ENCODE data around the gene PARVB.
"Not testable (repeated sequence)": the region's sequence is repeated elsewhere in the genome, so short reads cannot be mapped to it uniquely, and the experiment has no call there.

Gene PARVB

GRCh38 chr22:43998679-43999264 lies 25.3 kb upstream of the PARVB start:
- no peak for DNase-seq (ENCODE audit: low spot score)

GRCh38 chr22:43999378-43999777 lies 24.7 kb upstream of the PARVB start:
- no peak for DNase-seq (ENCODE audit: low spot score)

DNA sequence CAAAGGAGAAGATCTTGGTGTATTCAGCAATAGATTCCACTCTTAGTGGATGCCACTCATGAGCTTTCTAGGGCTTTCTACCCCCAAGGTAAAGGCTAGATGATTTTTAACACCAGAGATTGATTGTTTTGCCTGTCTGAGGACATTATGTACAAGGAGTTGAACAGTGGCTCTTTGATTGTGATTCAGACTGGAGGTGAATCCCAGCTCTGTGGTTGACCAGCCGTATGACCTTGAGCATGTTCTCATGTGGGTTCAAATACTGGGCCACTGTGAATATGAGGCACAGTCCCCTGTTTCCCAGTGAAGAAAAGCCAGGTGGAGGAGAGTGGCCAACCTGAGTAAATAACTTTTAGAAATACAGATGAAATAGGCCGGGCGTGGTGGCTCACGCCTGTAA lies 24.0 kb upstream of the PARVB start:
- DNase-seq (ENCODE audit: low spot score), result no peak

- no peak for DNase-seq (ENCODE audit: low spot score)
Observed at GRCh38 chr22:44001521-44001920, 22.6 kb upstream of the PARVB start.

GRCh38 chr22:44002324-44002723 lies 21.8 kb upstream of the PARVB start:
- DNase-seq (ENCODE audit: low spot score), result no peak

GRCh38 chr22:44002997-44003396 lies 21.1 kb upstream of the PARVB start:
- DNase-seq (ENCODE audit: low spot score), result no peak

DNA sequence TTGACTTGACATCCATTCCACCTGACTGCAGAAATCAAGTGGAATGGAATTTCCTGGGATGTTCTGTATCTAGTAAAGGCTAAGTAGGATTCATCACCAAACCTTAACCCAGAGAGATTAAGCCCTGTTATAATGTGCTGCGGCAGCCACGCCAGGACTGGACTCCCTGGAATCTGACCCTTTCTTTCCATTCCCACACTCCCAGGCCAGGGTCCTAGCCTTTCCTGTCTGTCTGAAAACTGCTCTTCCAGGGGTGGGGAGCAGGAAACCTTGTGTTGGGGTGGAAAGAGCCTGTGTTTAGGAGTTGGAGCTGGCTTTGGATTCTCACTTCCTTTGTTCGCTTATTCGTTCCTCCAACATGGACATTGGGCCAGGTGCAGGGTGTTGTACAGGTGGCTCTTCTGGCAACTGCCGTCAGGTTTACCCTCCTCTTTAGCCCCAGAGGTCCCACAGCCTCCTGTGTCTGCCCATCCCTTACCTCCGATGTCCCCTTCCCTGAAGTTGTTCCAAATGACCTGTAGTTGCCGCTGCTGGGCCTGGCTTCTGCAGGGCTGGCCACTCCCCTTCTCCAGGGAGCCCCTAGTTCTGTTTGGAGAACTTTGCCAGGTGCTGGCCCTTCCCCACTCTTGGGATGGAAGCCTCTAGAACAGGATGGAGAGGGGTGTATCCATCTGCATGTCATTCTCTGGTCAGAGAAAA lies 20.5 kb upstream of the PARVB start:
- no peak for DNase-seq (ENCODE audit: low spot score)

GRCh38 chr22:44004104-44004460 lies 20.0 kb upstream of the PARVB start:
- no peak for DNase-seq (ENCODE audit: low spot score)

- no peak for DNase-seq (ENCODE audit: low spot score)
Observed at GRCh38 chr22:44005524-44005923, 18.6 kb upstream of the PARVB start.

- DNase-seq (ENCODE audit: low spot score), result no peak
Observed at GRCh38 chr22:44012162-44012561, 11.9 kb upstream of the PARVB start.

DNA sequence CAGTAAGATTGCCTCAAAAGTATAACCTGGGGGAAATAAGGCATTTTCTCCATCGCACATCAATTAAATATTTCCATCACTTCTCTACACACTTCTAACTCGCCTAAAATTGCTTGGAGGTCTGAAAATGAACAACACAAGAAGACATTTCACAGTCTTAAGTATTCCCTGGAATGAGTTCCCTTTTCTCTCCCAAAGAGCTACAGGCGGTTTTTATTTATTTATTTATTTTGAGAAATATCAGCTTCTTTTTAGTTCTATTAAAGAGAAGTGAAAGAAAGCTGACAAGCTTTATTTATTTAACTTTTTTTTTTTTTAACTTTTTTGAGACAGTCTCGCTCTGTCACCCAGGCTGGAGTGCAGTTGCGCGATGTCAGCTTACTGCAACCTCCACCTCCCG lies 11.5 kb upstream of the PARVB start:
- DNase-seq (ENCODE audit: low spot score), result no peak

DNA sequence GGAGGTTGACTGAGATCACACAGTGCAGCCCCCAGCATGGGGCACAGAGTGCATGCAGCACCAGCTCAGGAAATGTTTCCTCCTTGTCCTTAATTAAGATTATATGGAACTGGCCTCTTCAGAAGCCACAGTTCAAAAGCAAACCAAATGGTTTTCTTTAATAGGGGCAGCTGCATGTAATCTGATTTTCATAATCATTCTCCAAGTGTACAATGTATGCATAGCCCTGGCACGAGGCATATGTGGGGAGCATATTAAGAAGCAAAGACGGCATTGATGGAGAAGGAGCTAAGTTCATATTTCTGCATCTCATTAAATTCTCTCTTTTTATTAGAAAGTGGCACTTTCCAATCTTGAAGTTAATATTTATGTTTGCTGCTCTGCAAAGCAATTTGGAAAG lies 9.9 kb upstream of the PARVB start:
- DNase-seq (ENCODE audit: low spot score), result no peak

DNA sequence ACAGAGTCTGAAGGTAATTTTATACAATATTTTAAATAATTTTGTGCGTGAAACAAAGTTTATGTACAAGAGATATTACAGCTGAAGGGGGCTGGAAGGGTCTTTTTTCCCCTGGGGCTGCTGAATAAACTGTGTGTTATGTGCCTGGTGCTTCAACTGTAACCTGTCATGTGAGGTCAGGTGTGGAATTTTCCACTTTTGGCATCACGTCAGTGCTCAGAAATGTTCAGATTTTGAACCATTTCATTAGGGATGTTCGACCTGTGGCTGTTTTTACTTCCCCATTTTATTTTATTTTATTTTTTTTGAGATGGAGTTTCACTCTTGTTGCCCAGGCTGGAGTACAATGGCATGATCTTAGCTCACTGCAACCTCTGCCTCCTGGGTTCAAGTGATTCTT lies 7.5 kb upstream of the PARVB start:
- not testable (repeated sequence) for DNase-seq (ENCODE audit: low spot score)

- DNase-seq (ENCODE audit: low spot score), result no peak
Observed at GRCh38 chr22:44018594-44018993, 5.5 kb upstream of the PARVB start.

DNA sequence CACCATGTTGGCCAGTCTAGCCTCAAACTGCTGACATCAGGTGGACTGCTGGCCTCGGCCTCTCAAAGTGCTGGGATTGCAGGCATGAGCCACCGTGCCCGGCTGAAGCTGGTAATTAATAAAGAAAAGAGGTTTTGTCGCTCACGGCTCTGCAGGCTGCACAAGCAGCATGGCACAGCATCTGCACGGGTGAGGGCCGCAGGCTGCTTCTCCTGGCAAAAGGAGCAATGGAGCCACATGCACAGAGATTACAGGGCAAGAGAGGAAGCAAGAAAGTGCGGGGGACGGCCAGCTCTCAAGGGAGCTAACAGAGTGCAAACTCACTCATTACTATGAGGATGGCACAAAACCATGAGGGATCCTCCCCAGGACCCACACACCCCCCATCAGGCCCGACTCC lies 4.7 kb upstream of the PARVB start:
- DNase-seq (ENCODE audit: low spot score), result no peak

DNA sequence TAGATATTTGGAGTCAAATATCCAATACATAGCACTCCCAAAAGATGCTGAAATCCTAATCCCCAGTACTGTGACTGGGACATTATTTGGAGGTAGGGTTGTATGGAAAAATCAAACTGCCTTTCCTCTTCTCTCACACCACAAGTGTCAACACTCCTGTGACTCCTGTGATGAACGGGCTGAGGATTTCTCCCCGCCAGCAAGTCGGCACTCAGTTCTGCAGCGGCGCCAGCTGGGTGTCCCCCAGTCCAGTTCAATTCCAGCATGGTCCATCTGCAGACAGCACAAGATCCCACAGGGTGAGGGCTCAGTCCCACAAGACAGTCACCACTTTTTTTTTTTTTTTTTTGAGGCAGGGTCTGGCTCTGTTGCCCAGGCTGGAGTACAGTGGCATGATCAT lies 4.3 kb upstream of the PARVB start:
- no peak for DNase-seq (ENCODE audit: low spot score)

- DNase-seq (ENCODE audit: low spot score), result no peak
Observed at GRCh38 chr22:44020981-44021380, 3.1 kb upstream of the PARVB start.

GRCh38 chr22:44023404-44024287 lies 456 bp upstream of the PARVB start:
- DNase-seq (ENCODE audit: low spot score), result peak; percentile 56

GRCh38 chr22:44025171-44026065 lies 1.3 kb downstream of the PARVB start:
- DNase-seq (ENCODE audit: low spot score), result no peak

DNA sequence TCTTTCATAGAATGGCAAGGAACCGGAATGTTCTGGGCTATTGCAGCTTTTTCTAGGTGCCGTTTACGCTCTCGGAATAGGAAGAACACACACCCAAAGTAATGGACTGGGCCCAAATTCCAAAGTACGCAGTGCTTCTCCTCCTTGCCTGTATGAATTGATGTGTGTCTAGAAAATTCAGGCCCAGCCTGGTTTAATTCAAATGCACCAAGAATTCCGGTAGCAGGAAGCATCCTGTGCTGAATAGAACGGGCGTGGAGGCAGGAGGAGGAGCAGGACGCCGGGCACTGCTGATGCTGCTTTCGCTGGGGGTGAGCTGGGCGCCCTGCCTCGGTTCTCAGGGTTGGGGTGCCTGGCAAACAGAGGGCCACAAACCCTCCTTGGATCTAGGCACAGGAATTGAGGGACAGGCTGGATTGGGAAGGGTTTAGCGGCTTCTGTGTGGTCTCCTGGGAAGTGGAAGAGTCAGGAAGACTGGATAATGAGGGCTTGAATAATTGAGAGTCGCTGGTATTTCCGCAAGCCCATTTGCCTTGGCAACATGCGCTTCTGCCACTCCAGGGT lies 2.0 kb downstream of the PARVB start:
- no peak for DNase-seq (ENCODE audit: low spot score)

- DNase-seq (ENCODE audit: low spot score), result peak; percentile 78
Observed at GRCh38 chr22:44026630-44027511, 2.8 kb downstream of the PARVB start.

All from activated CD4-positive, alpha-beta T cell treated with anti-CD3 and anti-CD28 coated beads, Interleukin-2, Interleukin-4, amounts not matched to agents 100 ng/mL and 50 ng/mL, durations not matched to agents 16 hours and 8 hours (primary cell).